Measurements from ENCODE around the gene VPS4A. TPM values are rescaled to one million over a fixed set of nuclear protein-coding genes. Genes with fewer than 3 reads are reported as not detected.

VPS4A gene
- total RNA-seq, 1 donor from 2014 or later: 29.2 TPM

- Mint-ChIP-seq H3K27ac (ENCODE audit: unreplicated experiment) (no peak overlapping the region), H3K9me3 (ENCODE audit: low read depth) (no peaks in the 10 kb centered on the region), H3K36me3 (ENCODE audit: low read depth) (peaks cover 10% of the 10 kb centered on the region), H3K4me1 (ENCODE audit: low read depth) (peaks cover 46% of the 10 kb centered on the region), H3K4me3 (ENCODE audit: unreplicated experiment) (no peak overlapping the region), H3K27me3 (ENCODE audit: low read depth) (no peaks in the 10 kb centered on the region)
- DNase-seq (ENCODE audit: low spot score): no peak
- no peak for TF ChIP-seq CTCF (IDR thresholded peaks at IDR 0.05)
Measured at GRCh38 chr16:69327585-69328310, 16.6 kb downstream of the VPS4A start.

- H3K36me3 Mint-ChIP-seq (ENCODE audit: low read depth): peaks cover 10% of the 10 kb centered on the region
- H3K9me3 Mint-ChIP-seq (ENCODE audit: low read depth): no peaks in the 10 kb centered on the region
- TF ChIP-seq CTCF (IDR thresholded peaks at IDR 0.05): no peak
- peaks cover 46% of the 10 kb centered on the region for H3K4me1 Mint-ChIP-seq (ENCODE audit: low read depth)
- peak overlapping the region; percentile 80 for H3K4me3 Mint-ChIP-seq (ENCODE audit: unreplicated experiment)
- no peaks in the 10 kb centered on the region for H3K27me3 Mint-ChIP-seq (ENCODE audit: low read depth)
- H3K27ac Mint-ChIP-seq (ENCODE audit: unreplicated experiment): peak overlapping the region; percentile 76
- peak; percentile 64 for DNase-seq (ENCODE audit: low spot score)
Measured at GRCh38 chr16:69328854-69329316, 17.7 kb downstream of the VPS4A start.

- peak overlapping the region; percentile 76 for H3K27ac Mint-ChIP-seq (ENCODE audit: unreplicated experiment)
- peaks cover 38% of the 10 kb centered on the region for H3K4me1 Mint-ChIP-seq (ENCODE audit: low read depth)
- peaks cover 12% of the 10 kb centered on the region for H3K36me3 Mint-ChIP-seq (ENCODE audit: low read depth)
- no peak for TF ChIP-seq CTCF (IDR thresholded peaks at IDR 0.05)
- H3K4me3 Mint-ChIP-seq (ENCODE audit: unreplicated experiment): peak overlapping the region; percentile 80
- DNase-seq (ENCODE audit: low spot score): peak; percentile 90
- no peaks in the 10 kb centered on the region for H3K9me3 Mint-ChIP-seq (ENCODE audit: low read depth)
- no peaks in the 10 kb centered on the region for H3K27me3 Mint-ChIP-seq (ENCODE audit: low read depth)
Measured at GRCh38 chr16:69329369-69330285, 18.5 kb downstream of the VPS4A start.

- H3K27me3 Mint-ChIP-seq (ENCODE audit: low read depth): no peaks in the 10 kb centered on the region
- peak; percentile 39 for TF ChIP-seq CTCF (IDR thresholded peaks at IDR 0.05)
- peak; percentile 98 for DNase-seq (ENCODE audit: low spot score)
- H3K4me1 Mint-ChIP-seq (ENCODE audit: low read depth): peaks cover 37% of the 10 kb centered on the region
- no peaks in the 10 kb centered on the region for H3K9me3 Mint-ChIP-seq (ENCODE audit: low read depth)
- peaks cover 15% of the 10 kb centered on the region for H3K36me3 Mint-ChIP-seq (ENCODE audit: low read depth)
- peak within 1 kb of the TSS; percentile 92 for H3K27ac Mint-ChIP-seq (ENCODE audit: unreplicated experiment)
- H3K4me3 Mint-ChIP-seq (ENCODE audit: unreplicated experiment): peak within 1 kb of the TSS; percentile 80
Measured at GRCh38 chr16:69330286-69331109, 19.3 kb downstream of the VPS4A start, which contains the start of gene PDF. Gene PDF, minus strand, starts transcription at chr16:69330588. Its CDS starts 18 bp downstream, at chr16:69330570.
